GM19467 (cell line): ENCODE data around the gene RPL10.
A peak's percentile ranks its signal among the peaks of the same experiment; 100 is the strongest.

Experiments
- ATAC-seq: cut with Tn5 transposase; IDR thresholded peaks from one replicate; pipeline ENCODE4 v1.9.1; 2021; ENCODE audit warnings: mild to moderate bottlenecking, moderate library complexity; ENCODE audit not compliant: unreplicated experiment

Gene RPL10

DNA sequence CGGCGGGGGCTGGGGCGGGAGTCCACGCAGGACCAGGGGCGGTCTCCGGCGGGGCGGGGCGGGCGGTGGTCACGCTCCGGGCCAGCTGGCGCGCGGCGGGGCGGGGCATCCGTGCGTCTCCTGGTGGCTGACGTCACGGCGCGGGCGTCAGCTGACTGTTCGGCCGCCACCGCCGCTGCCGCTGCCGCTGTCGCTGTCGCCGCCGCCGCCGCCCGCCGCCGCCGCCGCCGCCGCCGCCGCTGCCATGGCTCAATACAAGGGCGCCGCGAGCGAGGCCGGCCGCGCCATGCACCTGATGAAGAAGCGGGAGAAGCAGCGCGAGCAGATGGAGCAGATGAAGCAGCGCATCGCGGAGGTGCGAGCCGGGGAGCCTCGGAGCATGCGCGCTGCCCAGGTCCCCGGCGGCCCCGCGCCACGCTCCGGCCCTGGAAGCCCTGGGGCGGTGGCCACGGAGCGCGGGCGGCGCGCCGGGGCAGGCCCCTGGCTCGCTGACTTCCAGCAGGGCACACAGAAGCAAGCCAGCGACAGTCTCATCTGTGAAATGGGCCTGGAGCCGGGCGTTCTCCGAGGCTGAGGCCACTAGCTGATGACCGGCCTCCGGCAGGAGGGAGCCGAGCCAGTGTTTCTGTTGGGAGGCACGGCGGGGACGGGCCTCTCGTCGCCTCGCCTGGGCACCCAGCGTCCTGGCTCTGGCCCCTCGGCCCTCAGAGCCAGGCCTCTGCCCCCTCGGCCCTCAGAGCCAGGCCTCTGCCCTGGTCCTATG is 46.0 kb downstream of the RPL10 start, which contains the start of gene FAM50A:
Gene FAM50A, plus strand, starts transcription at position 150 of the 763 bp plus-strand sequence. Its CDS starts 95 bp downstream, at position 245.
- ATAC-seq: peak; percentile 50

DNA sequence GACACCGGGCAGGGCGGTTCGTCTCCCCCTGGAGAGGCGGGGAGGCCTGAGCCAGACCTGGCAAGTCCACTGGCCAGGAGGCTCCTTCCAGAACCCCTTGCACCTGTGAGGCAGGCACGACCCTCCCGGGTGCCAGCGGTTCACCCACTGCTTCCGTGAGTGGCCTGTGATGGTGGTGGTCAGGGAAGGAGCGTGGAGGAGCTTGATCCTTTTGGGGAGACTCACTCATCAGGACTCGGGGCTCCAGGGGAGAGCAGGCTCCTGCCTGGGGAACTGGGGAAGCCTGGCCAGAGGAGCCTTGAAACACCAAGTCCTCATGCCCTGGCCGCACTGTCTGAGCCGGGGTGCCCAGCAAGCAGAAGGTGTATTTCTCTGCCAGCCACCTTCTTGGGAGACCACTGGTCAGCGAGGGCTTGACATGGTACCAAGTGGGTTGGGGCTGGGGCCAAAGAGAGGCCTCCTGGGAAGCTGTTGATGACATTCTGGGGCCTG is 46.6 kb downstream of the RPL10 start:
- ATAC-seq: no peak

DNA sequence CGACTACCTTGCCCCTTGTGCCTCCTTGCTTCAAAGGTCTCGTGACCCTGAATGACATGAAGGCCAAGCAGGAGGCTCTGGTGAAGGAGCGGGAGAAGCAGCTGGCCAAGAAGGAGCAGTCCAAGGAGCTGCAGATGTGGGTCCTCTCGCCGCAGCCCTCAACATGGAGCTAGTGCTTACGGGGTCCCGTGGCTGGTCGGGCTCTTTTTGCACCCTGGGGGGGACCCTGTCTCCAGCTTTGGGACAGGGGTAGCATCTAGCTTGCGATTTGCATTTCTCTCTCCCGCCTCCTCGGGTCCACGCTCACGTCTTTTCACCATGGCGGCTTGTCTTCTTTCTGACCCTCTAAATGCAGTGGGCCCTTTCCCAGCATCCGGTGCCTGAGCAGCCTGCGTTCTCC is 47.6 kb downstream of the RPL10 start:
- no peak for ATAC-seq

DNA sequence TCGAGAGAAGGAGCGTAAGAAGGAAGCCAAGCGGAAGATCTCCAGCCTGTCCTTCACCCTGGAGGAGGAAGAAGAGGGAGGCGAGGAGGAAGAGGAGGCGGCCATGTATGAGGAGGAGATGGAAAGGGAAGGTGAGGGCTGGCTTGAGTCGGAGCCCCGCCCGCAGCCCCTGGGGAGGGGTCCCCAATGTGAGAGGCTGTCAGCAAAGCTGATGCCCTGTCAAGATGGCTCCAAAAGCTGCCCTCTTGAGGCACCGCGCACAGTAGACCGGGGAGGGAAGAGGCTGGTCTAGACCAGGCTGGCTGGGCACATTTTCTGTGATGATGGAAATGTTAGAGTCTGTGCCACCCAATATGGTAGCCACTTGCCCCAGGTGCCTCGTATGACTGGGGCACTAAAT is 48.3 kb downstream of the RPL10 start:
- ATAC-seq: no peak

DNA sequence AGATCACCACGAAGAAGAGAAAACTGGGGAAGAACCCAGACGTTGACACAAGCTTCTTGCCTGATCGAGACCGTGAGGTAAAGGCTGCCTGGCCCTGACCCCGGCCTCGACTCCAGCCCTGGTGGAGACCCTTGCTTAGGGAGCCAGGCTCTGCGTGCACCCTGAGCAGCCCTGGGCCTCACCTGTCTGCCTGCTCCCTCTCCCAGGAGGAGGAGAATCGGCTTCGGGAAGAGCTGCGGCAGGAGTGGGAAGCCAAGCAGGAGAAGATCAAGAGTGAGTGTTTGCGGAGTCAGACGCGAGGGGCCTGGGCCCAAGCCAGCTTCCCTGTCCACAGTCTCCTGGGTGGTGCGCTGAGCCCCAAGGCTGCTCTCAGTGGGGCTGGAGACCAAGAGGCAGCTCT is 50.3 kb downstream of the RPL10 start:
- ATAC-seq: no peak

GRCh38 chrX:154449618-154450017 is 51.4 kb downstream of the RPL10 start:
- no peak for ATAC-seq

- ATAC-seq: no peak
These were observed 52.1 kb downstream of the RPL10 start for GRCh38 chrX:154450312-154450711.
